ENCODE measurements around the gene PTPRE.

DNA sequence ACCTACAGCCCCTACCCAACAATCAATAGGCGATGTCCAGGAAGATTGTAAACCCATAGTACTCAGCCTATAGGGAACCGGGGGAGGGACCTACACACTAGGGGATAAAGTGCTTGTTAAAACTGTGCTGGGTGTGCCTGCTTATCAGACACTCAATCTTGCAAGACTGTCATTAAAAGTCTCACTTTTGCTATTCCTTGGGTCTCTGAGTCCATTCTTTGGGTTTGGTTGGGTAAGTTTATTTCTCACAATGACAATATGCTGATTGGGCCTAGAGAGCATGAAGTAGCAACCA, 45.6 kb downstream of the PTPRE start:
- TF ChIP-seq, protein P1, sequence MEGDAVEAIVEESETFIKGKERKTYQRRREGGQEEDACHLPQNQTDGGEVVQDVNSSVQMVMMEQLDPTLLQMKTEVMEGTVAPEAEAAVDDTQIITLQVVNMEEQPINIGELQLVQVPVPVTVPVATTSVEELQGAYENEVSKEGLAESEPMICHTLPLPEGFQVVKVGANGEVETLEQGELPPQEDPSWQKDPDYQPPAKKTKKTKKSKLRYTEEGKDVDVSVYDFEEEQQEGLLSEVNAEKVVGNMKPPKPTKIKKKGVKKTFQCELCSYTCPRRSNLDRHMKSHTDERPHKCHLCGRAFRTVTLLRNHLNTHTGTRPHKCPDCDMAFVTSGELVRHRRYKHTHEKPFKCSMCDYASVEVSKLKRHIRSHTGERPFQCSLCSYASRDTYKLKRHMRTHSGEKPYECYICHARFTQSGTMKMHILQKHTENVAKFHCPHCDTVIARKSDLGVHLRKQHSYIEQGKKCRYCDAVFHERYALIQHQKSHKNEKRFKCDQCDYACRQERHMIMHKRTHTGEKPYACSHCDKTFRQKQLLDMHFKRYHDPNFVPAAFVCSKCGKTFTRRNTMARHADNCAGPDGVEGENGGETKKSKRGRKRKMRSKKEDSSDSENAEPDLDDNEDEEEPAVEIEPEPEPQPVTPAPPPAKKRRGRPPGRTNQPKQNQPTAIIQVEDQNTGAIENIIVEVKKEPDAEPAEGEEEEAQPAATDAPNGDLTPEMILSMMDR (conservative IDR thresholded peaks at IDR 0.05 in 1 of 2, IDR thresholded peaks at IDR 0.05 in 1 of 2; ENCODE audit: extremely low read depth in 1 of 2, insufficient read depth in 1 of 2, low read depth in 1 of 2, low read length in 2 of 2), result no peak
- TF ChIP-seq EZH2 (IDR thresholded peaks at IDR 0.05; ENCODE audit: borderline replicate concordance, low read length), result no peak
